ENCODE data around the gene TAB2.

TAB2 gene

GRCh38 chr6:149428606-149429005 is 111.1 kb downstream of the TAB2 start:
- TF ChIP-seq FOXP2 (optimal IDR thresholded peaks at IDR 0.05; ENCODE audit: borderline replicate concordance, extremely low read depth, extremely low read length, insufficient read depth) (no peak), TAF1 (IDR thresholded peaks at IDR 0.05; ENCODE audit: borderline replicate concordance, insufficient read depth, low read length) (no peak), POLR2AphosphoS5 (IDR thresholded peaks at IDR 0.05; ENCODE audit: low read depth, low read length) (no peak), SIN3A (IDR thresholded peaks at IDR 0.05; ENCODE audit: borderline replicate concordance, insufficient read depth, low read length) (no peak)
- TF ChIP-seq, protein P1, sequence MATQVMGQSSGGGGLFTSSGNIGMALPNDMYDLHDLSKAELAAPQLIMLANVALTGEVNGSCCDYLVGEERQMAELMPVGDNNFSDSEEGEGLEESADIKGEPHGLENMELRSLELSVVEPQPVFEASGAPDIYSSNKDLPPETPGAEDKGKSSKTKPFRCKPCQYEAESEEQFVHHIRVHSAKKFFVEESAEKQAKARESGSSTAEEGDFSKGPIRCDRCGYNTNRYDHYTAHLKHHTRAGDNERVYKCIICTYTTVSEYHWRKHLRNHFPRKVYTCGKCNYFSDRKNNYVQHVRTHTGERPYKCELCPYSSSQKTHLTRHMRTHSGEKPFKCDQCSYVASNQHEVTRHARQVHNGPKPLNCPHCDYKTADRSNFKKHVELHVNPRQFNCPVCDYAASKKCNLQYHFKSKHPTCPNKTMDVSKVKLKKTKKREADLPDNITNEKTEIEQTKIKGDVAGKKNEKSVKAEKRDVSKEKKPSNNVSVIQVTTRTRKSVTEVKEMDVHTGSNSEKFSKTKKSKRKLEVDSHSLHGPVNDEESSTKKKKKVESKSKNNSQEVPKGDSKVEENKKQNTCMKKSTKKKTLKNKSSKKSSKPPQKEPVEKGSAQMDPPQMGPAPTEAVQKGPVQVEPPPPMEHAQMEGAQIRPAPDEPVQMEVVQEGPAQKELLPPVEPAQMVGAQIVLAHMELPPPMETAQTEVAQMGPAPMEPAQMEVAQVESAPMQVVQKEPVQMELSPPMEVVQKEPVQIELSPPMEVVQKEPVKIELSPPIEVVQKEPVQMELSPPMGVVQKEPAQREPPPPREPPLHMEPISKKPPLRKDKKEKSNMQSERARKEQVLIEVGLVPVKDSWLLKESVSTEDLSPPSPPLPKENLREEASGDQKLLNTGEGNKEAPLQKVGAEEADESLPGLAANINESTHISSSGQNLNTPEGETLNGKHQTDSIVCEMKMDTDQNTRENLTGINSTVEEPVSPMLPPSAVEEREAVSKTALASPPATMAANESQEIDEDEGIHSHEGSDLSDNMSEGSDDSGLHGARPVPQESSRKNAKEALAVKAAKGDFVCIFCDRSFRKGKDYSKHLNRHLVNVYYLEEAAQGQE (IDR thresholded peaks at IDR 0.05; ENCODE audit: insufficient read depth in 1 of 2, low read depth in 2 of 2, low read length in 2 of 2) = no peak

- TF ChIP-seq, protein P1 (IDR thresholded peaks at IDR 0.05; ENCODE audit: insufficient read depth in 1 of 2, low read depth in 2 of 2, low read length in 2 of 2) = no peak
- TF ChIP-seq TAF1 (IDR thresholded peaks at IDR 0.05; ENCODE audit: borderline replicate concordance, insufficient read depth, low read length) = no peak
- TF ChIP-seq SIN3A (IDR thresholded peaks at IDR 0.05; ENCODE audit: borderline replicate concordance, insufficient read depth, low read length) = no peak
- no peak for TF ChIP-seq FOXP2 (optimal IDR thresholded peaks at IDR 0.05; ENCODE audit: borderline replicate concordance, extremely low read depth, extremely low read length, insufficient read depth)
- no peak for TF ChIP-seq POLR2AphosphoS5 (IDR thresholded peaks at IDR 0.05; ENCODE audit: low read depth, low read length)
Observed at GRCh38 chr6:149429427-149430360, 112.2 kb downstream of the TAB2 start.

GRCh38 chr6:149431905-149432775 is 114.6 kb downstream of the TAB2 start:
- TF ChIP-seq TAF1 (IDR thresholded peaks at IDR 0.05; ENCODE audit: borderline replicate concordance, insufficient read depth, low read length) (no peak), FOXP2 (optimal IDR thresholded peaks at IDR 0.05; ENCODE audit: borderline replicate concordance, extremely low read depth, extremely low read length, insufficient read depth) (peak; percentile 78)

DNA sequence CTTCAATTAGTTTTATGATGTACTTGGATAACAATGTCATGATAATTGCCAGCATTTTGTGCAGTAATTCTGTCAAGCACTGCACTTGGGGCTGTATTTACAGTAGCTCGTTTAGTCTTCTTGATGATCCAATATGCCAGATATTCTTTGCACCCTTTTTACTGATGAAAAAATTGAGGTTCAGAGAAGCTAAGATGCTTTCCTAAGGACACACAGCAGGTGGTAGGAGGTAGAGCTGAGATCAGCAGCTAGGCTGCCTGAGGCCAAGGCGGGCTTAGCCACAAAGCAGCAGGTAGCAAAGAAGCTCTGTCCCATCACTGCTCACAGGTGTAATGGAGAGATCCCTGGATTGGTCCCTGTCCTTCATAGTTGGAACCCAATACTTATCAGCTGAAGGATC is 115.9 kb downstream of the TAB2 start:
- TF ChIP-seq FOXP2 (optimal IDR thresholded peaks at IDR 0.05; ENCODE audit: borderline replicate concordance, extremely low read depth, extremely low read length, insufficient read depth) (no peak), SIN3A (IDR thresholded peaks at IDR 0.05; ENCODE audit: borderline replicate concordance, insufficient read depth, low read length) (no peak), TAF1 (IDR thresholded peaks at IDR 0.05; ENCODE audit: borderline replicate concordance, insufficient read depth, low read length) (no peak), POLR2AphosphoS5 (IDR thresholded peaks at IDR 0.05; ENCODE audit: low read depth, low read length) (no peak)
- TF ChIP-seq, protein P1 (IDR thresholded peaks at IDR 0.05; ENCODE audit: insufficient read depth in 1 of 2, low read depth in 2 of 2, low read length in 2 of 2) = no peak

GRCh38 chr6:149433881-149434280 is 116.4 kb downstream of the TAB2 start:
- TF ChIP-seq SIN3A (IDR thresholded peaks at IDR 0.05; ENCODE audit: borderline replicate concordance, insufficient read depth, low read length) (no peak), FOXP2 (optimal IDR thresholded peaks at IDR 0.05; ENCODE audit: borderline replicate concordance, extremely low read depth, extremely low read length, insufficient read depth) (no peak), POLR2AphosphoS5 (IDR thresholded peaks at IDR 0.05; ENCODE audit: low read depth, low read length) (no peak), TAF1 (IDR thresholded peaks at IDR 0.05; ENCODE audit: borderline replicate concordance, insufficient read depth, low read length) (no peak)
- TF ChIP-seq, protein P1 (IDR thresholded peaks at IDR 0.05; ENCODE audit: insufficient read depth in 1 of 2, low read depth in 2 of 2, low read length in 2 of 2) = no peak
